ENCODE measurements around the gene TMEM220. TPM values are rescaled to one million over a fixed set of nuclear protein-coding genes. Genes with fewer than 3 reads are reported as not detected.

Gene TMEM220
- total and polyA plus RNA-seq, 10 of the 15 experiments (the other 5 are each of a cell fraction or from before 2014, with no cell fraction given) = 0.02 to 0.30 (median 0.06) TPM; not detected in 1

DNA sequence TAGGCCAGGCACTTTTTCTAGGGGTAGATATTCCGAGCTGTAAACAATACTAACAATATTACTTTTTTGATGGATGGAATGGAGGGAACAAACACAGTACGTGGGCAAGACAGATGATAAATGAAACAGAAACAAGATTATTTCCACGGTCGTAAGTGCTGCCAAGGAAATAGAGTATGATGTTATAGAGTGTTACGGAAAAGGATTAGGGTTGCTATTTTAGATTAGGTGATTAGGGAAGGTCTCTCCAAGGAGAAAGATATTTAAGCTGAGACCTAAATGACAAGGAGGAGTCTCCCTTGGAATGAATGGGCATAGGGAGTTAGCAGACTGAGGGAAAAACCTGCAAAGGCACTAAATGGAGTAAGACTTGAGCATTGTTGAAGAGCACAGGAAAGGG, 24.1 kb downstream of the TMEM220 start (continued):
- TF ChIP-seq, protein P1, sequence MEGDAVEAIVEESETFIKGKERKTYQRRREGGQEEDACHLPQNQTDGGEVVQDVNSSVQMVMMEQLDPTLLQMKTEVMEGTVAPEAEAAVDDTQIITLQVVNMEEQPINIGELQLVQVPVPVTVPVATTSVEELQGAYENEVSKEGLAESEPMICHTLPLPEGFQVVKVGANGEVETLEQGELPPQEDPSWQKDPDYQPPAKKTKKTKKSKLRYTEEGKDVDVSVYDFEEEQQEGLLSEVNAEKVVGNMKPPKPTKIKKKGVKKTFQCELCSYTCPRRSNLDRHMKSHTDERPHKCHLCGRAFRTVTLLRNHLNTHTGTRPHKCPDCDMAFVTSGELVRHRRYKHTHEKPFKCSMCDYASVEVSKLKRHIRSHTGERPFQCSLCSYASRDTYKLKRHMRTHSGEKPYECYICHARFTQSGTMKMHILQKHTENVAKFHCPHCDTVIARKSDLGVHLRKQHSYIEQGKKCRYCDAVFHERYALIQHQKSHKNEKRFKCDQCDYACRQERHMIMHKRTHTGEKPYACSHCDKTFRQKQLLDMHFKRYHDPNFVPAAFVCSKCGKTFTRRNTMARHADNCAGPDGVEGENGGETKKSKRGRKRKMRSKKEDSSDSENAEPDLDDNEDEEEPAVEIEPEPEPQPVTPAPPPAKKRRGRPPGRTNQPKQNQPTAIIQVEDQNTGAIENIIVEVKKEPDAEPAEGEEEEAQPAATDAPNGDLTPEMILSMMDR (IDR thresholded peaks at IDR 0.05 in 2 of 3, conservative IDR thresholded peaks at IDR 0.05 in 1 of 3; ENCODE audit: control insufficient read depth in 2 of 3, extremely low read depth in 1 of 3, insufficient read depth in 1 of 3, low read depth in 3 of 3, low read length in 3 of 3) = no peak
- TF ChIP-seq, protein P2, sequence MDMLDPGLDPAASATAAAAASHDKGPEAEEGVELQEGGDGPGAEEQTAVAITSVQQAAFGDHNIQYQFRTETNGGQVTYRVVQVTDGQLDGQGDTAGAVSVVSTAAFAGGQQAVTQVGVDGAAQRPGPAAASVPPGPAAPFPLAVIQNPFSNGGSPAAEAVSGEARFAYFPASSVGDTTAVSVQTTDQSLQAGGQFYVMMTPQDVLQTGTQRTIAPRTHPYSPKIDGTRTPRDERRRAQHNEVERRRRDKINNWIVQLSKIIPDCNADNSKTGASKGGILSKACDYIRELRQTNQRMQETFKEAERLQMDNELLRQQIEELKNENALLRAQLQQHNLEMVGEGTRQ (IDR thresholded peaks at IDR 0.05; ENCODE audit: borderline replicate concordance, low read depth, low read length) = no peak
- TF ChIP-seq, protein P3, sequence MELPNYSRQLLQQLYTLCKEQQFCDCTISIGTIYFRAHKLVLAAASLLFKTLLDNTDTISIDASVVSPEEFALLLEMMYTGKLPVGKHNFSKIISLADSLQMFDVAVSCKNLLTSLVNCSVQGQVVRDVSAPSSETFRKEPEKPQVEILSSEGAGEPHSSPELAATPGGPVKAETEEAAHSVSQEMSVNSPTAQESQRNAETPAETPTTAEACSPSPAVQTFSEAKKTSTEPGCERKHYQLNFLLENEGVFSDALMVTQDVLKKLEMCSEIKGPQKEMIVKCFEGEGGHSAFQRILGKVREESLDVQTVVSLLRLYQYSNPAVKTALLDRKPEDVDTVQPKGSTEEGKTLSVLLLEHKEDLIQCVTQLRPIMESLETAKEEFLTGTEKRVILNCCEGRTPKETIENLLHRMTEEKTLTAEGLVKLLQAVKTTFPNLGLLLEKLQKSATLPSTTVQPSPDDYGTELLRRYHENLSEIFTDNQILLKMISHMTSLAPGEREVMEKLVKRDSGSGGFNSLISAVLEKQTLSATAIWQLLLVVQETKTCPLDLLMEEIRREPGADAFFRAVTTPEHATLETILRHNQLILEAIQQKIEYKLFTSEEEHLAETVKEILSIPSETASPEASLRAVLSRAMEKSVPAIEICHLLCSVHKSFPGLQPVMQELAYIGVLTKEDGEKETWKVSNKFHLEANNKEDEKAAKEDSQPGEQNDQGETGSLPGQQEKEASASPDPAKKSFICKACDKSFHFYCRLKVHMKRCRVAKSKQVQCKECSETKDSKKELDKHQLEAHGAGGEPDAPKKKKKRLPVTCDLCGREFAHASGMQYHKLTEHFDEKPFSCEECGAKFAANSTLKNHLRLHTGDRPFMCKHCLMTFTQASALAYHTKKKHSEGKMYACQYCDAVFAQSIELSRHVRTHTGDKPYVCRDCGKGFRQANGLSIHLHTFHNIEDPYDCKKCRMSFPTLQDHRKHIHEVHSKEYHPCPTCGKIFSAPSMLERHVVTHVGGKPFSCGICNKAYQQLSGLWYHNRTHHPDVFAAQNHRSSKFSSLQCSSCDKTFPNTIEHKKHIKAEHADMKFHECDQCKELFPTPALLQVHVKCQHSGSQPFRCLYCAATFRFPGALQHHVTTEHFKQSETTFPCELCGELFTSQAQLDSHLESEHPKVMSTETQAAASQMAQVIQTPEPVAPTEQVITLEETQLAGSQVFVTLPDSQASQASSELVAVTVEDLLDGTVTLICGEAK (IDR thresholded peaks at IDR 0.05; ENCODE audit: borderline replicate concordance) = no peak
- TF ChIP-seq MYC (IDR thresholded peaks at IDR 0.05; ENCODE audit: insufficient read depth, insufficient read length, insufficient replicate concordance, low read length, severe bottlenecking) = no peak
- TF ChIP-seq EP300 (IDR thresholded peaks at IDR 0.05; ENCODE audit: borderline replicate concordance in 1 of 2, control insufficient read depth in 1 of 2, low read depth in 2 of 2, low read length in 2 of 2) = no peak
- TF ChIP-seq CHD4 (IDR thresholded peaks at IDR 0.05) = no peak
- TF ChIP-seq, protein P4, sequence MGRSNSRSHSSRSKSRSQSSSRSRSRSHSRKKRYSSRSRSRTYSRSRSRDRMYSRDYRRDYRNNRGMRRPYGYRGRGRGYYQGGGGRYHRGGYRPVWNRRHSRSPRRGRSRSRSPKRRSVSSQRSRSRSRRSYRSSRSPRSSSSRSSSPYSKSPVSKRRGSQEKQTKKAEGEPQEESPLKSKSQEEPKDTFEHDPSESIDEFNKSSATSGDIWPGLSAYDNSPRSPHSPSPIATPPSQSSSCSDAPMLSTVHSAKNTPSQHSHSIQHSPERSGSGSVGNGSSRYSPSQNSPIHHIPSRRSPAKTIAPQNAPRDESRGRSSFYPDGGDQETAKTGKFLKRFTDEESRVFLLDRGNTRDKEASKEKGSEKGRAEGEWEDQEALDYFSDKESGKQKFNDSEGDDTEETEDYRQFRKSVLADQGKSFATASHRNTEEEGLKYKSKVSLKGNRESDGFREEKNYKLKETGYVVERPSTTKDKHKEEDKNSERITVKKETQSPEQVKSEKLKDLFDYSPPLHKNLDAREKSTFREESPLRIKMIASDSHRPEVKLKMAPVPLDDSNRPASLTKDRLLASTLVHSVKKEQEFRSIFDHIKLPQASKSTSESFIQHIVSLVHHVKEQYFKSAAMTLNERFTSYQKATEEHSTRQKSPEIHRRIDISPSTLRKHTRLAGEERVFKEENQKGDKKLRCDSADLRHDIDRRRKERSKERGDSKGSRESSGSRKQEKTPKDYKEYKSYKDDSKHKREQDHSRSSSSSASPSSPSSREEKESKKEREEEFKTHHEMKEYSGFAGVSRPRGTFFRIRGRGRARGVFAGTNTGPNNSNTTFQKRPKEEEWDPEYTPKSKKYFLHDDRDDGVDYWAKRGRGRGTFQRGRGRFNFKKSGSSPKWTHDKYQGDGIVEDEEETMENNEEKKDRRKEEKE (IDR thresholded peaks at IDR 0.05) = no peak
- no peak for TF ChIP-seq SMARCA5 (IDR thresholded peaks at IDR 0.05)
- TF ChIP-seq, protein P5, sequence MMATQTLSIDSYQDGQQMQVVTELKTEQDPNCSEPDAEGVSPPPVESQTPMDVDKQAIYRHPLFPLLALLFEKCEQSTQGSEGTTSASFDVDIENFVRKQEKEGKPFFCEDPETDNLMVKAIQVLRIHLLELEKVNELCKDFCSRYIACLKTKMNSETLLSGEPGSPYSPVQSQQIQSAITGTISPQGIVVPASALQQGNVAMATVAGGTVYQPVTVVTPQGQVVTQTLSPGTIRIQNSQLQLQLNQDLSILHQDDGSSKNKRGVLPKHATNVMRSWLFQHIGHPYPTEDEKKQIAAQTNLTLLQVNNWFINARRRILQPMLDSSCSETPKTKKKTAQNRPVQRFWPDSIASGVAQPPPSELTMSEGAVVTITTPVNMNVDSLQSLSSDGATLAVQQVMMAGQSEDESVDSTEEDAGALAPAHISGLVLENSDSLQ (IDR thresholded peaks at IDR 0.05) = no peak
- TF ChIP-seq PAX5 (IDR thresholded peaks at IDR 0.05; ENCODE audit: borderline replicate concordance, low read depth, low read length) = no peak

Measured in GM12878 (cell line).